Stimulated activated CD4-positive, alpha-beta T cell treated with anti-CD3 and anti-CD28 coated beads, Interleukin-1b, Interleukin-23, amount 100 ng/mL, for 24 hours (primary cell): ENCODE data around the gene PPP2R2B.
"Not testable (repeated sequence)": the region's sequence is repeated elsewhere in the genome, so short reads cannot be mapped to it uniquely, and the experiment has no call there.

Source experiments
- DNase-seq, 4 experiments: peaks; one replicate each; pipeline ENCODE4 v3.0.0-alpha.2; 2020; ENCODE audit warnings: low read depth in 4 of 4, low spot score in 1 of 4

Gene PPP2R2B

GRCh38 chr5:146748533-146748932 lies 130.0 kb downstream of the PPP2R2B start:
- no peak for DNase-seq

- no peak for DNase-seq
Measured at GRCh38 chr5:146745931-146746577, 132.5 kb downstream of the PPP2R2B start.

- no peak for DNase-seq
Measured at GRCh38 chr5:146744068-146744745, 134.3 kb downstream of the PPP2R2B start.

- DNase-seq: no peak
Measured at GRCh38 chr5:146734936-146735577, 143.5 kb downstream of the PPP2R2B start.

- no peak for DNase-seq
Measured at GRCh38 chr5:146732962-146733361, 145.6 kb downstream of the PPP2R2B start.

GRCh38 chr5:146731909-146732659 lies 146.5 kb downstream of the PPP2R2B start:
- no peak for DNase-seq

- DNase-seq: not testable (repeated sequence)
Measured at GRCh38 chr5:146728746-146729145, 149.8 kb downstream of the PPP2R2B start.

GRCh38 chr5:146726891-146727290 lies 151.7 kb downstream of the PPP2R2B start:
- DNase-seq: no peak

GRCh38 chr5:146726020-146726419 lies 152.5 kb downstream of the PPP2R2B start:
- DNase-seq: no peak

- no peak for DNase-seq
Measured at GRCh38 chr5:146725025-146725424, 153.5 kb downstream of the PPP2R2B start.

- no peak for DNase-seq
Measured at GRCh38 chr5:146722361-146722779, 156.2 kb downstream of the PPP2R2B start.

- DNase-seq: no peak
Measured at GRCh38 chr5:146721073-146721815, 157.3 kb downstream of the PPP2R2B start.

- DNase-seq: no peak
Measured at GRCh38 chr5:146720107-146720506, 158.4 kb downstream of the PPP2R2B start.

- no peak for DNase-seq
Measured at GRCh38 chr5:146719179-146719578, 159.4 kb downstream of the PPP2R2B start.

GRCh38 chr5:146718609-146719008 lies 159.9 kb downstream of the PPP2R2B start:
- DNase-seq: no peak

GRCh38 chr5:146717951-146718350 lies 160.6 kb downstream of the PPP2R2B start:
- no peak for DNase-seq

- no peak for DNase-seq
Measured at GRCh38 chr5:146716636-146717035, 161.9 kb downstream of the PPP2R2B start.

GRCh38 chr5:146710348-146710747 lies 168.2 kb downstream of the PPP2R2B start:
- no peak for DNase-seq

GRCh38 chr5:146707316-146707715 lies 171.2 kb downstream of the PPP2R2B start:
- no peak for DNase-seq

- no peak for DNase-seq
Measured at GRCh38 chr5:146706321-146706972, 172.1 kb downstream of the PPP2R2B start.
